Measurements from ENCODE around the gene BMP6.
"Not testable (repeated sequence)": the region's sequence is repeated elsewhere in the genome, so short reads cannot be mapped to it uniquely, and the experiment has no call there.

BMP6 gene

DNA sequence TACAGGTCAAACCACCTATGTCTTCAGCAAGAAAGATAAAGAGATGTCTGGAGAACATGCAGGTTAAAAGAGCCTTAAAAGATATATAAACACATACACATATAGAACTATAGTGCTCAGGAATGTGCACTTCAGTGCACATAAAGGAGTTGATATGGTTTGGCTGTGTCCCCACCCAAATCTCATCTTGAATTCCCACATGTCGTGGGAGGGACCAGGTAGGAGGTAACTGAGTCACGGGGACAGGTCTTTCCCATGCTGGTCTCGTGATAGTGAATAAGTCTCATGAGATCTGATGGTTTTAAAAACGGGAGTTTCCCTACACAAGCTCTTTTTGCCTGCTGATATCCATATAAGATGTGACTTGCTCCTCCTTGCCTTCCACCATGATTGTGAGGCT lies 166.5 kb downstream of the BMP6 start:
- not testable (repeated sequence) for DNase-seq

DNA sequence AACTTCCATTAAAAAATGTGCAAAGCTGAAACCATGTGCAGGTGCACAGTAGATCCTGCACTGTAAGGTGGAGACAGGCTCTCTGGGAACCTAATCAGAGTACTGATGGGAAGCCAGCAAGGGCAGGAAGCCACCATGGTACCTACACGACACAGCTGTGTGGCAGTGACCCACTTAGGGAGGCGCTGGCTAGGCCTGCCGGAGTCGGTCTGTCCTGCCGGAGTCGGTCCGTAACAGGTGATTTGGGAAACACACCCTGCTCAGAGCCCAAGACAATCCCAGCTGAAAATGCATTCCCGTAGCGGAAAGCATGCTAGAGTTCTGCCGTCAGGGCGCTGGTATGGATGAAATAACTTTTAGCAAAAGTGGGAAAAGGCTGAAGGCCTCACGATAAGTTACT lies 167.4 kb downstream of the BMP6 start:
- DNase-seq, result no peak

DNA sequence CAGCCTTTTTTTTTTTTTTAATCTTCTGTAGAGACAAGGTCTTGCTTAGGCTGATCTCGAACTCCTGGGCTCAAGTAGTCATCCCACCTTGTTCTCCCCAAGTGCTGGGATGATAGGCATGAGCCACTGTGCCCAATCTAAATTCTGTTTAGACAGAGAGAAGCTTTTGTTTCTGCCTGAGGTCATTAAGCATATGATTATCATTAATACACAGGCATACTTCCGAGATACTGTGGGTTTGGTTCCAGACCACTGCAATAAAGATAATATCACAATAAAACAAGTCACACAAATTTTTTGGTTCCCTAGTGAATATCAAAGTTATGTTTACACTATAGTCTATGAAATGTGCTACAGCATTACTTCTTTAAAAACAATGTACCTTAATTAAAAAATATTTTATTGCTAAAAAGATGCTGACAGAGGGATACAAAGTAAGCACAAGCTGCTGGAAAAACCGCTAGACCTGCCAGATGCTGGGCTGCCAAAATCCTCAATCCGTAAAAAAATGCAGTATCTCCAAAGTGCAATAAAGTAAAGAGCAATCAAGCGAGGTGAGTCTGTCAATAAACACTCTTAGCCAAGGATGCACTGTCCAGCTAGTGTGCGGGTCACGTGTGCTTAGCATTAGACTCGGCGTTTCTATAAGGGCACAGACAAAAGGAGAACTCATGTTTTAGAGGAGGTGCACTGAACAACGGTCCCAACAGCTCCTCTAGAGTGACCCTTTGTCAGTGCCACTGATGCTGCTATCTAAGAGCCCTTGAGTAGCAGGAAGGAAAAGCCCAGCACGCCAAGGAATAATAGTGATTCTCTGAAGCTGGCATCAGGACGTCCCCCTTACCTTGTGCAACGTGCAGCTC lies 168.6 kb downstream of the BMP6 start:
- no peak for DNase-seq

DNA sequence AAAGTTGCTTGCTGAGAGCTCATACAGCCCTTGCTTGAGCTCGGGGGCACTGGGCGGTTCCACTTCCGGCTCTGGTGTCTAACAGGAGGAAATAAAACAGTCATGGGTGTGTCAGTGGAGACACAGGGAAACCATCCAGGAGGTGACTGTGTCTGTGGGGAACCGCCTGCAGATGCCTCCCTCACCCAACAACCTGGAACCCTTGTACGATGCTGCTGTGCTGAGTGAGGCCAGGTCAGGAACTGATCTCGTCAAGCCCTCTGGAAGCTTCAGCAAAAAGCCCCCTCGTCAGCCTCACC lies 169.2 kb downstream of the BMP6 start:
- no peak for DNase-seq

DNA sequence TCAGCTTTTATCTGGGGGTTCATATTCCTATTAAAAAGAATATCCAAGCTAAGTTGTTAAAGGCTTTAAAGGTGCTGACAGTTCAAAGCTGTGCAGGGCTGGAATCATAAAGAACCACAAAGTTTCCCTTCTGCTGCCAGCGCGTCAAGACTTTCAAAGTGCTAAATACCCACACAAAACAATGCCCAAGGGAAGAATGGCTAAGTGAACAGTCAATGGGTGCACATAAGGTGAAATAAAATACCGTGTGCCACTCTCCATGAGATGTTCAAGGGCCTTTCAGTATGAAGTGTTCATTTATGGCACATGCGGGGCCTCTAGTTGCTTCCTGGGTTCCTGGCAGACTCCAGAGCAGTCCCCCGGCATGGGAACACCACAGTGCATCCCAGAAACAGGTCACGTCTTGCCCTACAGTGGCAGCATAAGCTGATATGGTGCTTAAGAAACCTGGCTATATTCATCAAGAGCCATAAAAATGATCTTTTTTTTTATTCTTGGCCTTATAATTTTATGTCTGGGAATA lies 170.6 kb downstream of the BMP6 start:
- DNase-seq, result peak; percentile 22

DNA sequence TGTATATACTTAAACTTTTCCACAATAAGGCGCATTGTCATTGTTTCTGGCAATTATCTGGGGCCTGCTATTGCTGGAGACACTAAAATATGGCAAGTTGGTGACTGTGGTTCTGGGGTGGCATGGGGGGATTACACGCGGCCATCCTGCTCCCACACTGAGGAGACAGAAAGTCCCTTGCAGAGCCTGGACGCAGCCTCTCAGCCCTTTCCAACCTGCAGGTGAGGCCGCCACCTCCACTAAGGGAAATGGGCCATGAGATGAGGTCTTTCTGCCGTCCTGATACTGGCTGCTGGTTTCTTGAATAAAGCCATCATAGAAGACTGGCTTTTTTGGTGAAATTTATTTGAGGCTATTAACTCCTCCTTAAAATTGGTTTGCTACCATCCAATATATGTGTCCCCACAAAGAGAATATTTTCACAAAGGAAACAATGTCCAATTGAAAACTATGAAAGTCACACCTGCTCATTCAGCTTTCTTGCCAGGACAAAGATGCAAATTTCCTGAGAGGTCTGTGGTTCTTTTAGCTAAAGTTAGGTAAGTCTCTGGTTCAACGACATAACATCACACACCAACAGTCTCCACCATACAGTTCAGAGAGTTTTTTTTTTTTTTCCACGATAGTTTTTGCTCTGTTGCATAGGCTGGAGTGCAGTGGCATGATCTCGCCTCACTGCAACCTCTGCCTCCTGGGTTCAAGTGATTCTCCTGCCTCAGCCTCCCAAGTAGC lies 171.7 kb downstream of the BMP6 start:
- DNase-seq, result no peak

DNA sequence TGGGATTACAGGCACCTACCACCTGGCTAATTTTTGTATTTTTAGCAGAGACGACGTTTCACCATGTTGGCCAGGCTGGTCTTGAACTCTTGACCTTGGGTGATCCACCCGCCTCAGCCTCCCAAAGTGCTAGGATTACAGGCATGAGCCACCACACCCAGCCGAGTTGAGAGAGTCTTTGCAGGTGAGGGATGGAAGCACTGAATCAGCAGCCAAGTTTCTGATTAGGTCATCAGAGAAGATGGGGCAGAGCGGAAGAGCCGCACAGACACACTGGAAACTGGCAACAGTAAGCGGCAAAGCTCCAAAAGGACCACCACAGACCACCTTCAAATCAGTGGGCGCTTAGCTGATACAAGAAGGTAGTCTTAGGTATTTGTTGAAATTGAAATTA lies 172.3 kb downstream of the BMP6 start:
- DNase-seq, result not testable (repeated sequence)

DNA sequence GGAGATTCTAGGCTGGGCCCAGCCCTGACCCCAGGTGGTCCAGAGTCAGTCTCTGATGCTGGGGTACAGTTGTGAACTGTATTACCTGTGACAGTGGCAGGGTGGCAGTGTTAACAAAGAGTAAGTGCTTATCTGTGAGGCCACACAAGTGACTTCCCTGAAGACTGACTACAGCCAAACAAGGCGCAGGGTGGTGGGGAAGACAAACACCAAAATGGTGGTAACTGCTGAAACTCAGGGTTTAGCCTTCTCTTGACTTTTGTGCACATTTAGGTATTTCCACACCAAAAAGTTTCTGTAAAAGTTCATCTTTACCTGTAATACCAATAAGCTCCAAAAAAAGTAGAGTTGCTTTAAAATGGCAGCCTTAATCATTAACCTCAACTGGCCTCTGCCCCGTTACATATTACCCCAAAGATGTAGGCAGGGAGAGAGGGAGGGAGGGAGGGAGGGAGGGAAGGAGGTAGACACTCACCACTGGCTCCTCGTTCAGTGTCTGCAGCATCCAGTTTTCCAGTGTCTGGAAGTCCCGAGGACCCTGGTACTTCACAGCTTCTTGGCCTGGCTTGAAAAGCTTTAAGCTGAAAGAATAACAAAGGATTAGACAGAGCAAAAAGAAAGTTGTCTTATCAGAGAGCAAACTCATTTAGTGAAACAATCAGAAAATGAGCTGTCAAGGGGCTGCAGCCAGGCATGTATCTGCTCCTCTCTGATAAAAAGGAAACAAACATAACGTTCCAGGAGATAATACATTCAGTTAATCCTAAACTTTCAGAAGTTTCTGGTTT lies 173.4 kb downstream of the BMP6 start:
- DNase-seq, result no peak

DNA sequence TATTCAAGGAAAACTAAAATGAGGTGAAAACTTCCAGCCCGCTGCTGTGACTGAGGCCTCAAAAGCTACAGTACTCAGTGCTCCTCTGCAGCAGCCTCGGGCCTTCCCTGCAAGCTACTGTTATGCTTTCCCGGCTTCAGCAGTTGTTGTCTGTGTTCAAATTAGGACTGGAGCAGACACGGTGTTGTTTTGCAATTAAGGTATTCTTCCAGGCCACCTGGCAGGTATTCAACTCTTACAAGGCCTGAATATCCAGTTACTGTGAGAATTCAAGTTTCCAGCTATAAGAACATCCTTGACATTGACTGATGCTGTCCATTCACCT lies 174.0 kb downstream of the BMP6 start:
- DNase-seq, result peak; percentile 45

DNA sequence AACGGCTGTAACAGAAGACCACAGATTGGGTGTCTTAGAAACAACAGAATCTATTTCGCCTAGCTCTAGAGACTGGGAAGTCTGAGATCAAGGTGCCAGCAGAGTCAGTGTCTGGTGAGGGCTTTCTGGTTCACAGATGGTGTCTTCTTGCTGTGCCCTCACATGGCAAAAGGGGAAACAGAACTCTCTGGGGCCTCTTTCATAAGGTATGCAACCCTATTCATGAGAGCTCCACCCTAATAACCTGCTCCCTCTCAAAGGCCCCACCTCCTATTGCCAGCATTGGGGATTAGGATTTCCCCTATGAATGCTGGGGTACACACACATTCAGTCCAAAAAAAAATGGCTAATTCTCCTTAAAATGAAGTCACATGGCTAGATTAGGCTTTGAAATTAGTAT lies 174.7 kb downstream of the BMP6 start:
- no peak for DNase-seq

DNA sequence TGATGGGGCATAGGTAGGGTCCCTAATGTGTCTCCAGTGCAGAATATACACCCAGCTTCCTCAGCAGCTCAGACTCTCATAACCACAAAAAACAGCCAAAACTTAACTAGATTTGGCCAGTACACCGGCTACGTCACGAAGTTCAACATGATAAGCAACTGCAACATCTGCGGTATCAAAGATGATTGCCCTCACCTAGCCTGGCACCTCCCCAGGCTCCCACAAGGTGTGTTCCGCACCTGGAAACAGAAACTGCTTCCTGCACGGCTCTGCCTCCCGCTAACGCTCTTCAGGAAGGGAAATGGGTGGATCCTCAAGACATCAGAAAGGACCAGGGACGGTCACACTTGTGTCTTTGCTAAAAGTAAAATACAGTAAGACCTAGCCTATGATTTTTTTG lies 175.2 kb downstream of the BMP6 start:
- DNase-seq, result no peak

DNA sequence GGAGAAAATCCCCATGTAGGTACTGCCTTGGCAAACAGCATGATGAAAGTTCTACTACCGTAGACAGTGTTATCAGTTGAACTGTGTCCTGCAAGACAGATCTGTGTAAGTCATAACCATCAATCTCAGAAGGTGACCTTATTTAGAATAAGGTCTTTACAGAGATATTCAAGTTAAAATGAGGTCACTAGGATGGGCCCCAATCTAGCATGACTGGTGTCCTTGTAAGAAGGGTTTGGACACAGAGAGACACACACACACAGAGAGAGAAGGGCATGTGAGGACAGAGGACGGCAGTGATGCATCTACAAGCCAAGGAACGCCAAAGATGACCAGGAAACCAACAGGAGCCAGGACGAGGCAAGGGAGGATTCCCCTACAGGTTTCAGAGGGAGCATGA lies 175.9 kb downstream of the BMP6 start:
- DNase-seq, result no peak

DNA sequence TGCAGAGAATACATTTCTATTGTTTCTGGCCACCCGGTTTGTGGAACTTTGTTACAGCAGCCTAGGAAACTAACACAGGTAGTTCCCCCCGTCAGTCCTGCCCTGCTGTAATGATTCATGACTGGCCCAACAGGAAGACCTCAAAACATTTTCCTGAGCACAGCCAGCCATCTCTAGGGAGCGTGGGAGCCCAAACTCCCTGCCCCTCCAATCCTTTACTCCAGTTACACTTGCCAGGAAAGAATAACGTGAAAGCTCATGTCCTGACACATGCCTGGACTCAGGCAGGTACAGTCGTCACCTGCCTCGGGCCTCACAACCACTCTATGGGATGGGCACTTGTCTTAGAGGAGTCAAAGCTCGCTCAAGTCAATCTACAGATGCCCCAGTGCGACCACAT lies 176.3 kb downstream of the BMP6 start:
- no peak for DNase-seq

DNA sequence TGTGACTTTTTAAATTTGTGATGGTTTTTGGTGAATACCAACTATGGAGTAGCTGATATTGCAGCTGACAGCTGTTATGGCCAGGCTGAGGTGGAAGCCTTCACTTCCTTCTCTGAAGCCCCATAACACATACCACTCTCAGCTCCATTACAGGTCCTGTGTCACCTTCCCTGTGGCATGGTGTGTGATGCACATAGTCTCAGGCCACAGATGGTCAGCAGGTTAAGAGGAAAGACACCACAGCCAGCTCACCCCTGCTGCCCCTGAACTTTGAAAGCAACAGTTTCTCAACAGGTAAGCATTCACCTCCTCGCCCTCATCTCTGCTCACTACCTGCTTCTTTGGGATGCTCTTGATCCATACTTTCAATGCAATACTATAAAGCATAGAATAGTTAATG lies 177.0 kb downstream of the BMP6 start:
- DNase-seq, result no peak

DNA sequence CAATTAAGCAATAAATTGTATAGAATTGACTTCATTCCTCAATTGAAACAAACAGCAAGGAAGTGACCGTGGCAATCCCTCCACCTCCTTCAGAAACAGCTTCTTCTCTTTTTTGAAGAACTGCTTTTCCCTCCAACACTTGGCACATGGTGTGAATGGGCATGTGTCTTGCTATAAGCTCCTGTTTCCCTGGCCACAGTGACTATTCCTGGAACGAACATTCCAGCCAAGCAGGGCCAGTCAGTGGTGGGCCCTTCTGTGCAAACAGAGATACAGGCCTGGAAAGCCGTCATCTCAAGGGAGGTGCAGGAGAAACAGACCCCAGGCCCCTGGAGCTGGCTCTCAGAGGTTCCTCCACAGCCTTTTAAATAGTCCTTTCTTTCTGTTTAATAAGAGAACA lies 177.8 kb downstream of the BMP6 start:
- no peak for DNase-seq

DNA sequence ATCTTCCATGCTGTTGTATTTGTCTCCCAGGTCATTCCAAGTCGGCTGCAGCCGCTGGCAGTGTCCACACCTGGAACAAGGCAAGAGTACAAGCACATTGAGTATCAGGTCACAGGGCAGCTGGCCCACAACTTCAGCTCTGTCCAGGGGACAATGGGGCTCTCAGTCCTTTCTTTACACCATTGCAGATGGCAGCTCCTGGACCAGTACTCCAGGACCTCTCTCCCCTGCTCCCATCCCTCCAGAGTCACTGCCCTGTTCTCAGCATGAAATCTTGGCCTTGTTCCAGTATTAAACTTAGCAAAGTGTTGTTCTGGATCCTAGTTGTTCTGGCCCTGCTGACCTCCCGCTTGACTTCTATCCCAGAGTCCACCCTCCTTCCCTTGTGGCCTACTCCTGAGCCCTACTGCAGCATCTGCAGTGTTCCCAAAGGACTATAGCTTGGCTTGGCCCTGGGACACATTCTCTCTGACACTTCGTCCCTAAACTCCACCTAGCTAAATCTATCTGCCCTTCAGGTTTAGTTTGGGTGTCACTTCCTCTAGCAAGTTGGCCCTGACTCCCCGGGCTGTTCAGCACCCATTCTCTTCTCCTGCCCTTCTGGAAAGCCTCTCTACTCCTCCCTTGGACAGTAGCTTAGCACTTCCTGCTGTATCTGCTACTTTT lies 178.9 kb downstream of the BMP6 start:
- DNase-seq, result no peak

DNA sequence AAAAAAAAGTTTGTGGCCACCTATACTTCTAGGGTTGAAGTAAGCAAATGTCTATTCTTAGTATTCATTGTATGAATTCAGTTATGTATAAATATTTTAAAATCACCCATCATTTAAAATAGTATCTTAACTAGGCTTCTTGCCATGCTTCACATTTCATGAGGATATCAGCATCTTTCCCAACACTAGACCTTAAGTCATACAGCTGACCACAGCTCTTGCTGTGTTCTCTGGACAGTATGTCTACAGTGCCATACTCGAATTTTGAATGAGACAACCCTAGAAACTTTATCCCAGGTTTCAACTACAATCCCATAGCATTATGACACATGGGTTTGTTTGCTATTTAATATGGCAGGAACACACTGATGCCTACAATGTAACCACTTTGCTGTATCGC lies 179.5 kb downstream of the BMP6 start:
- no peak for DNase-seq

DNA sequence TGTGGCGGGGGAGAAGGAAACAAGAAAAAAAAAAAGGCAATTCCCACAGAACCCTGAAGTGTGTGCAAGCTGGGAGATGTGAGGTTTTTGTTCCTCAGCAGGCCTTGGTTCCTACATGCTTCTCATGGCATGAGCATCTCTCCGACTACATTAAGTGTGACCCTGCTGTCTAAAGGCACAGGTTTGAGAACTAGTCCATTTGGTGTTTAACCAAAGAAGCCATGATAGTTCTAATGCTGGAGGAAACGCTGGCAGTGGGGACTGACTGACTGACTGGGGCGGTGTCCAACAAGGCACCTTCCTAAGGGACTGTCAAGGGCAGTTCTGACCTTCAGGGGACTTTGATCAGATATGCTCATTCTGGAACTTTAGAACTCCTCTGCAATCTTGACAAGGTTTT lies 180.8 kb downstream of the BMP6 start:
- no peak for DNase-seq

DNA sequence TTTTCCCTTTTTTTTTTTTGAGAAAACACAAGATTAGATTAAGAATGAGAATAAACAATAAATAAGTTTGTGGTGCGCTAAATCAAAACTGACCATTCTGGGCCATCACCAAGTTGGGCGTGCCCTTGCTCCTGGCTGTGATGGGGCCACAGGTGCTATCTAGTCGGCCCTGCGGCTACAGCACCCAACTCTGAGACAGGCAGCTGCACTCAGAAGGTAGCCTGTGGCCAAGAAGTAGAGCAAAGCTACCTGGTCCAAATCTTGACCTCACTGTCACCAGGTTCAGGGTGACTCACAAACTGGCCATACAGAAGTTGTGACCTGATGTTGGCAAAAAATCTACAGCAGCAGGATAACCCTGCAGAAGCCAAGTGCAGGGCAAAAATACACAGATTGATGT lies 181.3 kb downstream of the BMP6 start:
- no peak for DNase-seq

DNA sequence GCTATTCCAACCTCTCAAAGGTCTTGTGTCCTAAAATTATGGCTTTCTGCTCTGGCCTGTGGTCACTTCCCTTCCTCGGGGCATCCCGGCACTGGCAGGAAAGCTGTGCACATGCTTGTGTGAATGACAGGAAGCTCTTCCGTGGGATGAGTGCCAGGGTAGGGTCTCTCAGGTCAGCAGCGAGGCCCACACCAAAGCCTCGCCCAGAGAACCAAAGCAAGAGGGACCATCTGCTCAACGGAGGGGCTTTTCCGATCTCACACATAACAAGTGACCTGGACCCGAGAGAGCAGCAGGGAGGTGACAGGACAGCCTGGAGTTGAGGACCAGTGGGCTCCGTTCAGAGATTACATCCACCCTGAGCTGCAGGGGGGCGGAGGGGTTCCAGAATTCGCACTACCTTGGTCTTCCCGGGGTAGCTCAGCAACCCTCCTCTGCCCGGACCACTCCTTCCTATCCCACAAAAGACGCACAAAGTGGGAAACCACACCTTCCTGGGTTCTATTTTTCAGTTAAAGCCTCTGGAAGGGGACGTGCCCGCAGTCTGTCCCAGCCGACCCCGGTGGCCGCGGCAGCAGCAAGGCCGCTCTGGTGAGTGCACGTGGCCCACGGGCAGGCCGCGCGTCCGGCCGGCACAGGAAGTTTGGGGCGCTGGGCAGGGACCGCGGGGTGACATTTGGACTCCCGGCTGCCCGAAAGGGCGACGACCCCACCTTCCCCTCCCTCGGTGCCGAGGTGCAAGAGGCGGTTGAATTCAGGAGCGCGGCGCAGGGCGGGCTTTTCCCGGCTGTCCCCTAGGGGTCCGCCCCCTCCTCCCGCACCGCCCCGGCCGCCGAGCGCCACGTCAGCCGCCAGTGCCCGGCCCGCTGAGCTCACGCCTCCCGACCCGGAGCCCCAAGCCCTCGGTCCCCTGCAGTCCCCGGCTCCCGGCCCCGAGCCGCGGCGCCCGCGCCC lies 183.7 kb downstream of the BMP6 start:
- DNase-seq, result peak; percentile 20

DNA sequence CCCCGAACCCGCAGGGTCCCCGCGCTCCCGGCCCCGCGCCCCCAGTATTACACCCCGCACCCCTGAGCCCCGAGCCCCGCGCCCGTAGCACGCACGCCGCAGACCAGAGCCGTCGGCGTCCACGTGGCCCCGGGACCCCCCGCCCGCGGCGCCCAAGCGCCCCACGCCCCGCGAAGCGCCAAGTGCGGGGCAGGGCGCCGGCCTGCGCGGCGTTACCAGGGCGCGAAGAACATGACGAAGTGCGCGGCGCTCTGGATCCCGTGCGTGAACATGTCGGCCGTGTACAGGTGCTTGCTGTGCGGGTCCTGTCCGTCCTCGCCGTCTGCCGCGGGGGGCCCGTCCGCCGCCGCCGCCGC lies 184.4 kb downstream of the BMP6 start:
- DNase-seq, result peak; percentile 52
